ENCODE results near the gene HJV.

HJV gene

DNA sequence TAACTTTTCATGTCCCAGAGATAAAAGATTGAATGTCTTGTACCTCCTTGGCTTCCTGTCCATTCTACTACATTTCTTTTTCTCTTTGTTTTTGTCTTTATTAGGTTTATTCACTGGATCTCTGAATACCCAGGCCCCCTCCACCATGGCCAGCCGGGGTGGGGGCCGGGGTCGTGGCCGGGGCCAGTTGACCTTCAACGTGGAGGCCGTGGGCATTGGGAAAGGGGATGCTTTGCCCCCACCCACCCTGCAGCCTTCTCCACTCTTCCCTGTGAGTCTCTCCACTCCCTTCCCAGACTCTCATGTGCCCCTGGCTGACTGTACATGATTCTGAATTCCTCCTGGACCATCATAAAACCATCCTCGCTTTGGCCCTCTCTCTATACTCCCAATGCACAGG lies 46.8 kb downstream of the HJV start:
- peaks cover 13% of the 10 kb centered on the region for H3K4me1 Mint-ChIP-seq
- H3K4me3 Mint-ChIP-seq, result no peak overlapping the region
- no peak for DNase-seq (ENCODE audit: low spot score in 2 of 2)
- peaks cover 8% of the 10 kb centered on the region for H3K36me3 Mint-ChIP-seq (ENCODE audit: insufficient read depth)
- no peaks in the 10 kb centered on the region for H3K9me3 Mint-ChIP-seq
- H3K27me3 Mint-ChIP-seq, result no peaks in the 10 kb centered on the region
- H3K27ac Mint-ChIP-seq (ENCODE audit: low read depth), result no peak overlapping the region
- no peak for ATAC-seq (replicated peaks; ENCODE audit: extremely low read depth, poor library complexity, severe bottlenecking)

GRCh38 chr1:145972580-145972979 lies 49.0 kb downstream of the HJV start:
- ATAC-seq (replicated peaks; ENCODE audit: extremely low read depth, poor library complexity, severe bottlenecking) (no peak), DNase-seq (ENCODE audit: low spot score in 2 of 2) (no peak)
- Mint-ChIP-seq H3K27me3 (no peaks in the 10 kb centered on the region), H3K36me3 (ENCODE audit: insufficient read depth) (peaks cover 7% of the 10 kb centered on the region), H3K4me1 (peaks cover 13% of the 10 kb centered on the region), H3K27ac (ENCODE audit: low read depth) (no peak overlapping the region), H3K9me3 (no peaks in the 10 kb centered on the region), H3K4me3 (no peak overlapping the region)
